Keratinocyte (primary cell): Measurements from ENCODE around the gene CCN5.

ENCODE experiments used
- CTCF ChIP-seq, 3 experiments: IDR thresholded peaks in 1 of 3; conservative IDR thresholded peaks in 1 of 3; optimal IDR thresholded peaks in 1 of 3; 2 replicates in 2 of 3; 3 replicates in 1 of 3; pipeline versions ENCODE3 to v1.5.1; 2011; ENCODE audit warnings: low read length in 3 of 3, mild to moderate bottlenecking in 3 of 3, moderate library complexity in 2 of 3, control low read depth in 1 of 3, inconsistent platforms in 1 of 3; ENCODE audit not compliant: insufficient read depth in 2 of 3; ENCODE audit errors: extremely low read depth in 1 of 3
- EZH2 ChIP-seq: IDR thresholded peaks from one replicate; pipeline ENCODE4 v1.6.1; 2012; ENCODE audit warnings: inconsistent platforms, mild to moderate bottlenecking, low read length, moderate library complexity

GRCh38 chr20:44711237-44711636, 3.9 kb upstream of the CCN5 start:
- TF ChIP-seq CTCF (optimal IDR thresholded peaks at IDR 0.05 in 1 of 3, IDR thresholded peaks at IDR 0.05 in 1 of 3, conservative IDR thresholded peaks at IDR 0.05 in 1 of 3; ENCODE audit: extremely low read depth in 1 of 3, insufficient read depth in 2 of 3, low read length in 3 of 3) (no peak), EZH2 (no peak)
